GM12878 (cell line): ENCODE measurements around the gene PRR5L. TPM values are rescaled to one million over a fixed set of nuclear protein-coding genes. Genes with fewer than 3 reads are reported as not detected.

Source experiments
- ATAC-seq: fragments of 200-7000 bp; cut with Tn5 transposase; 3 replicates; pipeline ENCODE4 v1.9.1; 2020; ENCODE audit warnings: mild to moderate bottlenecking, moderate library complexity
- BruUV-seq: library from RNA; stranded (reverse); fragments of 400-500 nt; replicated peaks from 2 replicates; lab custom pipeline; 2021; lab: Mats Ljungman, UMichigan
- CTCF ChIA-PET: fragments of 300-600 bp; sonication (Branson Sonifier 250); formaldehyde crosslinking; extraction: SDS; loops from one replicate; lab custom pipeline; 2021; ENCODE audit warnings: inconsistent platforms; lab: Yijun Ruan, JAX
- POLR2A ChIA-PET: fragments of 350-600 bp; formaldehyde crosslinking; extraction: SDS; loops from one replicate; lab custom pipeline; 2021; ENCODE audit warnings: inconsistent platforms; lab: Charles Lee
- RAD21 ChIA-PET: fragments of 300-600 bp; sonication (Branson Sonifier 250); formaldehyde crosslinking; loops from one replicate; lab custom pipeline; 2023; ENCODE audit warnings: antibody characterized with exemption; ENCODE audit not compliant: unreplicated experiment; lab: Charles Lee
- SMC1A ChIA-PET: fragments of 300-600 bp; sonication (Branson Sonifier 250); formaldehyde crosslinking; loops from one replicate; lab custom pipeline; 2023; ENCODE audit not compliant: unreplicated experiment, uncharacterized antibody; lab: Charles Lee
- DNase-seq: peaks from one replicate; pipeline ENCODE4 v3.0.0-alpha.2; 2011; ENCODE audit warnings: low read depth, low spot score
- FAIRE-seq: peaks from 3 replicates; lab custom pipeline; 2011; peaks lifted over from hg19 to GRCh38; lab: Jason Lieb, UNC
- H2AFZ ChIP-seq: 2 replicates; pipeline ENCODE4 v1.6.0; 2011; ENCODE audit warnings: low read depth, low read length, control low read depth; ENCODE audit not compliant: control insufficient read depth
- H3K27ac ChIP-seq: 2 replicates; pipeline ENCODE4 v1.5.1; 2011; ENCODE audit warnings: control low read depth; ENCODE audit not compliant: control insufficient read depth, insufficient read depth
- H3K27me3 ChIP-seq, 2 experiments: replicated peaks in 1 of 2; 2 replicates each; pipeline versions ENCODE4 v1.6.0 to v1.6.1; 2011; ENCODE audit warnings: low read length in 1 of 2; ENCODE audit not compliant: control insufficient read depth in 2 of 2, insufficient read depth in 2 of 2
- H3K36me3 ChIP-seq, 2 experiments: 2 replicates each; pipeline ENCODE4 v1.5.1; 2011; ENCODE audit warnings: low read length in 1 of 2; ENCODE audit not compliant: control insufficient read depth in 2 of 2, insufficient read depth in 2 of 2
- H3K4me1 ChIP-seq: 2 replicates; pipeline ENCODE4 v1.6.1; 2011; ENCODE audit warnings: mild to moderate bottlenecking, low read length, moderate library complexity, mixed read lengths; ENCODE audit not compliant: control insufficient read depth, insufficient read depth
- H3K4me2 ChIP-seq: 2 replicates; pipeline ENCODE4 v1.6.0; 2011; ENCODE audit warnings: control low read depth; ENCODE audit not compliant: control insufficient read depth, insufficient read depth
- H3K4me3 ChIP-seq: fragments of 200-600 bp; sonication (generic); 2 replicates; pipeline ENCODE4 v1.5.1; 2016
- H3K79me2 ChIP-seq: 2 replicates; pipeline ENCODE4 v1.6.0; 2011; ENCODE audit warnings: low read length; ENCODE audit not compliant: control insufficient read depth, insufficient read depth
- H3K9ac ChIP-seq: 2 replicates; pipeline ENCODE4 v1.8.0; 2011; ENCODE audit warnings: low read length, control low read depth, mixed read lengths; ENCODE audit not compliant: control insufficient read depth, insufficient read depth
- H3K9me3 ChIP-seq: replicated peaks from 3 replicates; pipeline ENCODE4 v1.5.1; 2011; ENCODE audit warnings: mild to moderate bottlenecking, low read length; ENCODE audit not compliant: control insufficient read depth, insufficient read depth
- H4K20me1 ChIP-seq: 2 replicates; pipeline ENCODE4 v1.6.0; 2011; ENCODE audit not compliant: control insufficient read depth, insufficient read depth
- BCL11A ChIP-seq: IDR thresholded peaks from 2 replicates; pipeline ENCODE4 v1.6.1; 2011; ENCODE audit warnings: low read depth, low read length
- EP300 ChIP-seq, 2 experiments: fragments of 150-350 bp in 1 of 2; IDR thresholded peaks; 2 replicates each; pipeline ENCODE4 v1.6.1; 2011 to 2012; ENCODE audit warnings: low read depth in 2 of 2, low read length in 2 of 2, borderline replicate concordance in 1 of 2, improper control_type of control experiment in 1 of 2, inconsistent platforms in 1 of 2; ENCODE audit not compliant: control insufficient read depth in 1 of 2
- FOS ChIP-seq: IDR thresholded peaks from 3 replicates; pipeline ENCODE4 v1.6.1; 2011; ENCODE audit warnings: borderline replicate concordance; ENCODE audit not compliant: insufficient read length; ENCODE audit errors: extremely low read depth
- ZNF24 ChIP-seq: fragments of 450-650 bp; IDR thresholded peaks from 2 replicates; pipeline ENCODE4 v1.6.1; 2017; ENCODE audit warnings: antibody characterized with exemption, mild to moderate bottlenecking
- ZNF274 ChIP-seq: IDR thresholded peaks from one replicate; pipeline ENCODE4 v1.8.0; 2011; ENCODE audit not compliant: insufficient read length, insufficient read depth
- WGBS: methylation state at CpG from one replicate; pipeline ENCODE4 v1.1.6; 2016; ENCODE audit warnings: low lambda C conversion rate; ENCODE audit not compliant: insufficient replicate concordance, insufficient coverage; ENCODE audit errors: missing lambda C conversion rate; 5-methylcytosine and 5-hydroxymethylcytosine counted together
- in situ Hi-C: fragments of 300-500 bp; cut with MboI; formaldehyde crosslinking; loops from 9 replicates; pipeline ENCODE4 v1.14.3; 2018; ENCODE audit warnings: mixed read lengths
- intact Hi-C: fragments of 100-400 bp; cut with micrococcal nuclease; formaldehyde crosslinking; loops from one replicate; pipeline ENCODE4 v1.14.2; 2022; ENCODE audit not compliant: unreplicated experiment
- polyA plus RNA-seq, 11 experiments: library from polyadenylated mRNA; depleted of rRNA in 4 of 11; unstranded in 6 of 11; stranded (reverse) in 5 of 11; fragments of >200 nt; fragmentation: Nextera tagmentation in 4 of 11; fragmentation: Illumina TruSeq in 1 of 11; extraction: Ambion mirVana in 4 of 11; extraction: Trizol in 1 of 11; gene quantifications; 1 replicate in 1 of 11; 2 replicates in 10 of 11; pipeline versions ENCODE4 v1.2.1 to v1.2.3, GENCODE V29; 2011 to 2016; ENCODE audit warnings: inconsistent platforms in 2 of 11, missing spikeins in 2 of 11, low read depth in 1 of 11
- total RNA-seq, 4 experiments: library from RNA; depleted of rRNA in 3 of 4; stranded (reverse); fragments of >200 nt in 3 of 4; fragmentation: Illumina TruSeq in 1 of 4; extraction: Trizol in 1 of 4; gene quantifications; 2 replicates each; pipeline versions ENCODE4 v1.2.1 to v1.2.3, GENCODE V29; 2013 to 2021
- TF ChIP-seq, protein P1 (sequence below): fragments of 450-650 bp; IDR thresholded peaks from 2 replicates; pipeline ENCODE4 v1.6.1; 2016; ENCODE audit warnings: mild to moderate bottlenecking
- TF ChIP-seq, protein P2 (sequence below): fragments of 450-650 bp; IDR thresholded peaks from 2 replicates; pipeline ENCODE4 v1.6.1; 2014; ENCODE audit warnings: mild to moderate bottlenecking

The PRR5L gene
- total and polyA plus RNA-seq, 10 of the 15 experiments (the other 5 are each of a cell fraction or from before 2014, with no cell fraction given): 0.11 to 4.2 (median 0.67) TPM; not detected in 1

DNA sequence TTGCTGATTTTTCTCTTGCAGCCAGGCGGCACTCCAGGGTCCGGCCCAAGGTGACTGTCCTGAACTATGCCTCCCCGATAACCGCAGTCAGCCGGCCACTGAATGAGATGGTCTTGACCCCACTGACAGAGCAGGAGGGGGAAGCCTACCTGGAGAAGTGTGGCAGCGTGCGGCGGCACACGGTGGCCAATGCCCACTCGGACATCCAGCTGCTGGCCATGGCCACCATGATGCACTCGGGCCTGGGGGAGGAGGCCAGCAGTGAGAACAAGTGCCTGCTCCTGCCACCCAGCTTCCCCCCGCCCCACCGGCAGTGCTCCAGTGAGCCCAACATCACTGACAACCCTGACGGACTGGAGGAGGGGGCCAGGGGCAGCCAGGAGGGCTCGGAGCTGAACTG, 166.2 kb downstream of the PRR5L start:
- no peaks in the 10 kb centered on the region for H3K79me2 ChIP-seq
- H3K9ac ChIP-seq: no peak overlapping the region
- no peak overlapping the region for H3K27ac ChIP-seq
- SMC1A ChIA-PET: interaction anchor here (0.5 to 0.6 kb wide), 2 partner anchors 17 to 59 kb away, joined by 3 read pairs; no protein-coding TSS in a partner anchor
- H3K4me2 ChIP-seq: no peak overlapping the region
- H3K27me3 ChIP-seq: no peaks in the 10 kb centered on the region; a peak in 2 of 4 replicates
- H3K4me1 ChIP-seq: no peaks in the 10 kb centered on the region
- ATAC-seq: no peak
- no peak for TF ChIP-seq FOS
- TF ChIP-seq ZNF24: no peak
- TF ChIP-seq BCL11A: no peak
- TF ChIP-seq, protein P1, sequence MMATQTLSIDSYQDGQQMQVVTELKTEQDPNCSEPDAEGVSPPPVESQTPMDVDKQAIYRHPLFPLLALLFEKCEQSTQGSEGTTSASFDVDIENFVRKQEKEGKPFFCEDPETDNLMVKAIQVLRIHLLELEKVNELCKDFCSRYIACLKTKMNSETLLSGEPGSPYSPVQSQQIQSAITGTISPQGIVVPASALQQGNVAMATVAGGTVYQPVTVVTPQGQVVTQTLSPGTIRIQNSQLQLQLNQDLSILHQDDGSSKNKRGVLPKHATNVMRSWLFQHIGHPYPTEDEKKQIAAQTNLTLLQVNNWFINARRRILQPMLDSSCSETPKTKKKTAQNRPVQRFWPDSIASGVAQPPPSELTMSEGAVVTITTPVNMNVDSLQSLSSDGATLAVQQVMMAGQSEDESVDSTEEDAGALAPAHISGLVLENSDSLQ: no peak
- no peak for TF ChIP-seq ZNF274
- TF ChIP-seq EP300 (IDR thresholded peaks at IDR 0.05; ENCODE audit: borderline replicate concordance in 1 of 2, control insufficient read depth in 1 of 2, low read depth in 2 of 2, low read length in 2 of 2): no peak
- TF ChIP-seq, protein P2, sequence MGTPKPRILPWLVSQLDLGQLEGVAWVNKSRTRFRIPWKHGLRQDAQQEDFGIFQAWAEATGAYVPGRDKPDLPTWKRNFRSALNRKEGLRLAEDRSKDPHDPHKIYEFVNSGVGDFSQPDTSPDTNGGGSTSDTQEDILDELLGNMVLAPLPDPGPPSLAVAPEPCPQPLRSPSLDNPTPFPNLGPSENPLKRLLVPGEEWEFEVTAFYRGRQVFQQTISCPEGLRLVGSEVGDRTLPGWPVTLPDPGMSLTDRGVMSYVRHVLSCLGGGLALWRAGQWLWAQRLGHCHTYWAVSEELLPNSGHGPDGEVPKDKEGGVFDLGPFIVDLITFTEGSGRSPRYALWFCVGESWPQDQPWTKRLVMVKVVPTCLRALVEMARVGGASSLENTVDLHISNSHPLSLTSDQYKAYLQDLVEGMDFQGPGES: no peak
- intact Hi-C loops (no loop called here), in situ Hi-C loops (loop anchor here (5.0 kb wide), 1 partner anchor 50 kb away; no protein-coding TSS in a partner anchor)
- no peak overlapping the region for H3K4me3 ChIP-seq
- WGBS: 51% methylated on average over 15 of the region's 15 CpGs
- no peak for FAIRE-seq
- H2AFZ ChIP-seq: no peak overlapping the region
- POLR2A ChIA-PET: no interaction called here
- H3K9me3 ChIP-seq: no peaks in the 10 kb centered on the region
- CTCF ChIA-PET: interaction anchor here (1.4 kb wide), 1 partner anchor 12 kb away, joined by 5 read pairs; no protein-coding TSS in a partner anchor
- RAD21 ChIA-PET: interaction anchor here (1.2 kb wide), 1 partner anchor 17 kb away, joined by 3 read pairs; no protein-coding TSS in a partner anchor
- no peak for DNase-seq
- H3K36me3 ChIP-seq: no peaks in the 10 kb centered on the region
- BruUV-seq: no TSS peak
- no peaks in the 10 kb centered on the region for H4K20me1 ChIP-seq
